HL-60/S4 treated with retinoic acid at 250 ng/mL for 4 days and 3 days (cell line): ENCODE measurements around the gene NLN.
"Not testable (repeated sequence)": the region's sequence is repeated elsewhere in the genome, so short reads cannot be mapped to it uniquely, and the experiment has no call there.

Experiments
- in situ Hi-C: fragments of 300-500 bp; cut with MboI; formaldehyde crosslinking; loops from 2 replicates; pipeline ENCODE4 v1.7.0; 2022; ENCODE audit warnings: low sequenced_read_pairs

The NLN gene

DNA sequence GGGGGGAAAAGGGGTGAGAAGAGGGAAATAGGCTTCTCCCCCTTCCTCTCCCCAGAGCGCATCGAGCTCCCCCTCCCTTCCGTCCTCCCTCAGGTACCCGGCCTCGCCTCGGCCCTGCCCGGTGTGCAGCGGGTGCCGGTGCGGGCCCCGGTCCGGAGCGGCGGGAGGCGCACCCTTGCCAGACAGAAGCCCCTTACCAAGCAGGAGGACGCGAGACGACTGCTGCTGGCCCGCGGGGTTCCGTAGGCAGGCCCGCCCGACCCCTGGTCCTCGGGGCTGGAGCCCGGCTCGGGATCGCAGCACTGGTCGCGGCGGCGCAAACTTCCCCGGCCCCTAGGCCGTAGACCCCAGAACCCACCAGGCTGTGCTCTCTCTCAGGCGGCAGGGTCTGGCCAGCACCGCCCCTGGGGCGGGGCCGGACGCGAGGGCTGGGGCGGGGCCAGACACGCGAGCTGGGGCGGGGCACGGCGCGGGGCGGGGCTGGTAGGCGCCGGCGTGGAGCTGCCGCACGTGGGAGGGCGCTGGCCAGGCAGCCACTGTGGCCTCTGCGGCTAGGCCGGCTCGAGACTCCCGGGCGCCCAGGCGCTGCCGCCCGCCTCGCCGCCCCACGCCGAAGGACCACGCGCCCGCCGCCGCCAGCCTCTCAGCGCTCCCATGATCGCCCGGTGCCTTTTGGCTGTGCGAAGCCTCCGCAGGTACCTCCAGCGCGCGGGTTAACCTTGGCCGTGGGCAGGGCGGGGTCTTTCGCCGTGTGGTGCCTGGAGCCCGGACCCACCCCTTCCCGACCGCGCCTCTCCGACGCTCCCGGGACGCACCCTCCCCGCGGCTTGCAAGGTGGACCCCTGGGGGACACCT lies at the start of gene NLN, which contains the start of gene SGTB:
Gene NLN, plus strand, starts transcription at position 486 of the 855 bp plus-strand sequence. Its CDS starts 169 bp downstream, at position 655.
Gene SGTB, minus strand, starts transcription at position 390 of the 855 bp plus-strand sequence. CDS start 1,302 bp downstream, outside the sequence.
- in situ Hi-C loops = no loop called here

DNA sequence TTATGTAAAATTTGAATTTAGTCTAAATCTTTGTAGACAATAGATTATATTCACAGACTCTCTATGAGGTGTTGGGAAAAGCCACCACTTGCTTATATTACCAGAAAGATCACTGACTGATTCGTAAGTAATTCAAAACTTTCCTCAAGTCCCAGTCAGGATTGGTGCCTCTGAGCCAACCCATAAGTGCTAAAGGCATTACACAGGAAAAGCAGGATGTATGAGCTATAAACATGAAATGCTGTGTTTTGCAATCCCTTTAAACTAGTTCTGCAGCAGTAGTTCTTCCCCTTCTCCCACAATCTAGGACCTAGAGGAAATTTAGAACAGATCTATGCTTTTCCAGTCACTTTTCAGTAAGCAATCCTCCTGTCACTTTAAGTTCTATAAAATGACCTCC lies 49.2 kb upstream of the NLN start:
- in situ Hi-C loops = no loop called here

DNA sequence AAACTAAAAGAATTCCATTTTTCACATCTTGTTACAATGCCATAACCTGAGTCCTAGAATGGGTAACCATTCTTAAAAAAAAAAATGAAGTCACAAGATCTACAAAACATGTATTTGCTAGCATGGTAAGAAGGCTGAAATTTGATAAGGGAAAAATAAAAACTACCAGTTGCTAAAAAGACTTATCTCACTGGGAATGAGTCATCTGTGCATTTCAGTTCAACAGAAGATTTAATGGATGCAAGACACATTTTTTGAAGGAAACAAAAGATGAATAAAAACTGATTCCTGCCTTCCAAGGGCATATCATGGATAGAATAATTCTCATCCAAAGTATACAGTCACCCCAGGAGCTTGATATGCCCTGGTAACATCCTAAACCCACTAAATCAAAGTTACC lies 47.3 kb upstream of the NLN start:
- in situ Hi-C loops = no loop called here

GRCh38 chr5:65676056-65676455 lies 45.9 kb upstream of the NLN start:
- in situ Hi-C loops = not testable (repeated sequence)

DNA sequence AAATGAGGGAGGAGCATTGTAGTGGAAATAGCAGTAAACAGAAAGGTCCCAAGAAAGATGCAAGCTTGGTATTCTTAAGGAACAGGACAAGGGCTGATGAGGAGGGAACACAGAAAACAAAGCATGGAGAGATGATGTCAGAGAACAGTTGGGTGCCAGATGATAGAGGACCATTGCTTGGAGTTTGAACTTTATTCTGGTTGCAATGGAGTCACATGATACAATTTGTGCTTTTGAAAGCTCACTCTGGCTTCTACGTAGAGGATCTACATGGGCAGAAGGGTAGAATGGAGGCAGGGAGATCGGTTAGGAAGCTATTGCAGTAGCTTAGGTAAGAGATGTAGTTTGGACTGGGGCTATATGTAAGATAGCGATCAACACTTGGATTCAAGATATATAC lies 39.9 kb upstream of the NLN start:
- in situ Hi-C loops = no loop called here

DNA sequence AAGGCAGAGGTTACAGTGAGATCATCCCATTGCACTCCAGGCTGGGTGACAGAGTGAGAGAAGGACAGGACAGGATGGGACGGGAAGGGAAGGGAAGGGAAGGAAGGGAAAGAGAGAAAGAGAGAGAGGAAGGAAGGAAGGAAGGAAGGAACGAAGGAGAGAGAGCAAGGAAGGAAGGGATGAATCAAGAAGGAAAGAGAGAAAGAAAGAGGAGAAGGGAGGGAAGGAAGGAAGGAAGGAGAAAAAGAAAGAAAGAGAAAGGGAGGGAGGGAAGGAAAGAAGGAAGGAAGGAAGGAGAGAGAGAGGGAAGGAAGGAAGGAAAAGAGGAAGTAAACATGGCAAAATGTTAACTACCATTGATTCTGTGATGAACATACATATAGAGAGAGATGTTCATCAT lies 28.9 kb upstream of the NLN start:
- in situ Hi-C loops = no loop called here

GRCh38 chr5:65695162-65695755 lies 26.7 kb upstream of the NLN start:
- in situ Hi-C loops = no loop called here

GRCh38 chr5:65695896-65696295 lies 26.1 kb upstream of the NLN start:
- in situ Hi-C loops = no loop called here

DNA sequence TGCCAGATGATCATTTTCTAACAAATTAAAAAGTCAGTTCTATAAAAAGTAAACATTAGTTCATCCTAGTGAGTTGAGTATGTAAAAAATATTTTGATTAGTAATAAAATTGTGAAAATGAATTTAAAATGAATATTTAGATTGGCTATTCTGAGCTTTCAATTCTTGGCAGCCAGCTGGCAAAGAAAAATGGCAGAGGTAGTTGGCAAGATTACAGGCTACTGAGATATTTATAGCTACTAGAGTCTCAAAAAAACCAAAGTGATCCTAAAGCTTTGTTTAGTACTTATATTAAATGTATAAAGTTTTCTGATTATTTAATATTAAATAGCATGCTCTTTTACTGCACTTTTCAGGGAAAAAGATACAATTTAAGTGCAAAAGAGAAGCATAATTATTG lies 25.1 kb upstream of the NLN start:
- in situ Hi-C loops = no loop called here

DNA sequence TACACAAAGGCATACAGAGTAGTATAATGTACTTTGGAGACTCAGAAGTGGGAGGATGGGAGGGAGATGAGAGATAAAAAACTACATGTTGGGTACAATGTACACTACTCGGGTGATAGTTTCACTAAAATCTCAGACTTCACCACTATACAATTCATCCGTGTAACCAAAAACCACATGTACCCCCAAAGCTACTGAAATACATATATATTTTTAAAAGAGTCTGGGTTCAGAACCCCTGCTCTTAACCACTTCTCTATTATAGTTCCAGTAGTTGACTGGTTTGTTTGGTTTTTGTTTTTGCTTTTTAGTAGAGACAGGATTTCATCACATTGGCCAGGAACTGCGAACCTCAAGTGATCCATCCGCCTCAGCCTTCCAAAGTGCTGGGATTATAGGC lies 22.7 kb upstream of the NLN start:
- in situ Hi-C loops = no loop called here

GRCh38 chr5:65702036-65702435 lies 20.0 kb upstream of the NLN start:
- in situ Hi-C loops = no loop called here

DNA sequence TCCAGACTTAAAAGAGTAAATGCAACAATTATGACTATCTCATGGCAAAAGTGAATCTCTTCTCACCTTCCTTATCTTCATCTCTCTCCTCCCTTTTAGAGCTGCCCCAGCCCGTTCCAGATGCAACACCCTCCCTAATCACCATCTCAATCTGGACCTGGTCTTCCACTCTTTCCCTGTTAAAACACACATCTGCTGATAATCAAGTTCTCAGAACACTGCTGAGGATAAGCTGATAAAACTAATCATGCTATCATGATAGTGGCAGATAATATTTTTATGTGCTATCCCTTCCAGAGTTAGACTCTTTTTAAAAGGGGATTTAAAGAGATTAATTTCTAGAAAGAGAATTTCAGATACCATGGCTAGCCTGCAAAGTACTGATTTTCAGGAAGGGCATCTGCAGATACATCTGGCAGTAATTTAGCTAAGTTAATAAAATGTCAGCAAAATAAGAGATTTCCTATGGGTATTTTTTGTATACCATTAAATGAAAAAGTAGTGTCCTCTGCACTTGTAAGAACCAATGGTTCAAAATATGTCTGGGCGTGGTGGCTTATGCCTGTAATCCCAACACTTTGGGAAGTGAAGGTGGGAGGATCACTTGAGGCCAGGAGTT lies 17.3 kb upstream of the NLN start:
- in situ Hi-C loops = no loop called here

DNA sequence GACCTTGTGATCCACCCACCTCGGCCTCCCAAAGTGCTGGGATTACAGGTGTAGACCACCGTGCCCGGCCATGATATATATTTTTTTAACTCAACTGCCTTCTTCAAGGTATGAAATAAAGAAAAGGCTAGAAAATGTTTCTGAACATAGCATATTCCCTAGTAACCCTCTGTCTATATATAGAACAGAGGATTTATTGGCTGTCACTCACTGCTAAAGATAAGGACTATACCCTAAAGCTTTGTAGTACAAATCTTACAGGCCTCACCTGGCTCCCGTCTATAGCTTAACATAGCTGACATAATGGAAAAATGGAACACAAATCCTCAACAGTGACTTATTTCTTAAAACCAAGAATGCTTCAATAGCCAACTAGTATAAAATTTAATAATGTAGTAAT lies 14.3 kb upstream of the NLN start:
- in situ Hi-C loops = no loop called here

DNA sequence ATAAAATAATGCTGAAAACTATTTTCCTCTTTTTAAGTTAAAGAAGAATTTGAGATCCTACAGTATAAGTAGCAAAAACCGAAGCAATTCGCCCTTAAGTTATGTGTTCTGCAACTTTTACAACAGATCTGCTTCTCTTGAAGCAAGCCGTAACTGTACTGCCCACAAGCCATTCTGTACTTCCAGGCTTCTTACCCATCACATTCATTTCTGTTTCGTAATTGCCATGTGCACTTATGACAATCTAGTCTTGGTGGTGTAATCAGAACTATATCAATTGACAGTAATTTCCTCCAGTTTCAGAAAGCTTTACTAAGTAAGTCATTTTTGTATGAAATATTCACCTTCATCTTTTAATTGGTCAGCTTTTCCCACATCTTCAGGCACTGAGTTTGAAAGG lies 13.9 kb upstream of the NLN start:
- in situ Hi-C loops = no loop called here

- in situ Hi-C loops = no loop called here
These were observed 3.3 kb upstream of the NLN start for GRCh38 chr5:65718576-65719310.

GRCh38 chr5:65721050-65721719 lies 820 bp upstream of the NLN start:
- in situ Hi-C loops = no loop called here

GRCh38 chr5:65722575-65723403 lies 784 bp downstream of the NLN start:
- in situ Hi-C loops = no loop called here

DNA sequence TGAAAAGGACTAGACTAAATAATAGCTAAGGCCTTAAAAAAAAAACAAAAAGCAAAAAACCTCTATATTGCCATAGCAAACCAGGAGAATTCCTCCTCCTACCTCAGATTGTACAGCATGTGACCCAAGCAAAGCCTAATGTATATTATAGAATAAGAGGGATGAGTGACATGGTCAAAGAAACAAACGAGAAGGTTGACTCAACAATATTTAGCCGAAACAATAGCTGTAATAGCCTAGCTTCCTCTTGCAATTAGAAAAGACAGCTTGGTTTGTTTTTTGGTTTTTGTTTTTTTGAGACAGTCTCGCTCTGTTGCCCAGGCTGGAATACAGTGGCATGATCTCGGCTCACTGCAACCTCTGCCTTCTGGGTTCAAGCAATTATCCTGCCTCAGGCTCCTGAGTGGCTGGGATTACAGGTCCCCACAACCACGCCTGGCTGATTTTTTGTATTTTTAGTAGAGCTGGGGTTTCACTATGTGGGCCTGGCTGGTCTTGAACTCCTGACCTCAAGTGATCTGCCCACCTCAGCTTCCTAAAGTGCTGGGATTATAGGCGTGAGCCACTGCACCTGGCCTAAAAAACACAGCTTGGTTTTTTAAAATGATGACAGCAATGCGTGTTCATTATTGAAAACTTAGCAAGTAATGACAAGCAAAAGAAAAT lies 5.6 kb downstream of the NLN start:
- in situ Hi-C loops = no loop called here

DNA sequence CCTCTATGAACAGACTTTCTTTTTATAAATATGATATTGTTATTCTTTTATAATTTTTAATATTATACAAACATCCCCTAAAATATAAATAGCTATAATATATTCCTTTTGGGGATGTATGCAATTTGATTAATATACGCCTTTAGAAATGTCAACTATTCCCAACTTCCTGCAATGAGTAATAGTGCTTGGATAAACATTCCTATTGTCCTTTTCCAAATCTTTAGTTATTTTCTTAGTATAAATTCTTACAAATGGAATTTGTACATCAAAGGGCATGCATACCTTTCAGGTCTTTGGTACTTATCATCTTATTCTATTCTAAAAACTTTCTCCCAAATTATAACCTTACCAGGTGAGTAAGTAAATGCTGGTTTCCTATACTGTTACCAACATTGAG lies 6.2 kb downstream of the NLN start:
- in situ Hi-C loops = no loop called here
